Peyer's patch (tissue), 4 donors: Measurements from ENCODE around the gene WDCP. TPM values are rescaled to one million over a fixed set of nuclear protein-coding genes. Genes with fewer than 3 reads are reported as not detected.

ENCODE experiments used
- DNase-seq, 3 donors: peaks; one replicate each; pipeline ENCODE4 v3.0.0-alpha.2; 2017 to 2019
- H3K27ac ChIP-seq, 4 donors: fragments of 200-600 bp; sonication (generic); one replicate each; pipeline ENCODE4 v1.5.1; 2016 to 2019
- H3K27me3 ChIP-seq, 2 donors: fragments of 200-600 bp; sonication (generic); one replicate each; pipeline ENCODE4 v1.5.1; 2019
- H3K36me3 ChIP-seq, 3 donors: fragments of 200-600 bp; sonication (generic); one replicate each; pipeline ENCODE4 v1.5.1; 2016 to 2019
- H3K4me1 ChIP-seq, 4 donors: fragments of 200-600 bp; sonication (generic); one replicate each; pipeline ENCODE4 v1.5.1; 2016 to 2019
- H3K4me3 ChIP-seq, 4 donors: fragments of 200-600 bp; sonication (generic); 1 replicate in 3 of 4; 2 replicates in 1 of 4; pipeline ENCODE4 v1.5.1; 2016 to 2019; ENCODE audit warnings: mild to moderate bottlenecking in 1 of 4
- H3K9me3 ChIP-seq, 4 donors: fragments of 200-600 bp; sonication (generic); one replicate each; pipeline ENCODE4 v1.5.1; 2016 to 2019; ENCODE audit warnings: mild to moderate bottlenecking in 1 of 4
- POLR2A ChIP-seq, 2 donors: fragments of 450-650 bp; IDR thresholded peaks; one replicate each; pipeline ENCODE4 v1.5.1; 2017; ENCODE audit warnings: antibody characterized with exemption in 2 of 2, mild to moderate bottlenecking in 2 of 2, moderate library complexity in 2 of 2
- total RNA-seq, 4 donors: library from RNA; depleted of rRNA; stranded (reverse); fragments of >200 nt; gene quantifications; one replicate each; pipeline ENCODE4 v1.1.0, GENCODE V29; 2016
- TF ChIP-seq, protein P1 (sequence below), 6 experiments: fragments of 450-650 bp in 4 of 6; fragments of 200-600 bp in 2 of 6; sonication (generic) in 1 of 6; IDR thresholded peaks; one replicate each; pipeline ENCODE4 v1.5.1; 2017 to 2019; ENCODE audit warnings: antibody characterized with exemption in 6 of 6, mild to moderate bottlenecking in 3 of 6, moderate library complexity in 1 of 6

WDCP gene
- total RNA-seq, 4 donors from 2014 or later = 3.3 to 5.8 (median 3.7) TPM

DNA sequence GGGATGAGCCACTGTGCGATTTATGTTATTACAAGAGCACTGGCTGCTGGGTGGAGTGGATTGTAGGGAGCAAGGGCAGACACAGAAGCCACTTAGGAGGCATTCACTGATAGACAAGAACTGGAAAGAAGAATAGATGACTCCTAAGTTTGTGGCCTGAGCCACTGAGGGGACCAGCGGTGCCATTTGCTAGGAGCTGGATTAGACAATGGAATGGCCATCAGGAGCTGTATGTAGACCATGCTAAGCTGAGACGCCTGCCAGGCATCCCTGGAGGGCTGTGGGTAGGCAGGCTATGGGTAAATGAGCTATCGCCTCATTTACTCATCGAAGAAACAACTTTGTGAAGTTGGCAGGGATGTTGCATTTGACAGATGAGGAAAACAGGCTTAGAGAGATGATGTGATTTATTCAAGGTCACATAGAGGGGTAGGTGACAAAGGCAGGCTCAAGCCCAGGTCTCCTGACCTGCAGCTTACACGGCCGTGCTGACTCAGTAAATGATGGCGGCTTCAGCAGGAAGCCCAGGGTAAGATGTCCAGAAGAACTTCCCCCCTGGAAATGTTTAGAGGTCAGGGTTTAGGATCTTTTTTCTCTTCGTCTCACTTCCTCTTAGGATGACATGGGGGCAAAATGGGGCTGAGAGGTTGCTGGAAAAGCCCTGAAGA is 34.5 kb downstream of the WDCP start:
- H3K27ac ChIP-seq = no peak overlapping the region
- no peak overlapping the region for H3K4me3 ChIP-seq
- H3K9me3 ChIP-seq = no peaks in the 10 kb centered on the region
- H3K4me1 ChIP-seq = peaks cover 0 to 11% (median 6%) of the 10 kb centered on the region in 4 donors
- peaks cover 0 to 16% of the 10 kb centered on the region in 2 donors for H3K27me3 ChIP-seq
- H3K36me3 ChIP-seq = no peaks in the 10 kb centered on the region
- no peak for DNase-seq
- TF ChIP-seq, protein P1, sequence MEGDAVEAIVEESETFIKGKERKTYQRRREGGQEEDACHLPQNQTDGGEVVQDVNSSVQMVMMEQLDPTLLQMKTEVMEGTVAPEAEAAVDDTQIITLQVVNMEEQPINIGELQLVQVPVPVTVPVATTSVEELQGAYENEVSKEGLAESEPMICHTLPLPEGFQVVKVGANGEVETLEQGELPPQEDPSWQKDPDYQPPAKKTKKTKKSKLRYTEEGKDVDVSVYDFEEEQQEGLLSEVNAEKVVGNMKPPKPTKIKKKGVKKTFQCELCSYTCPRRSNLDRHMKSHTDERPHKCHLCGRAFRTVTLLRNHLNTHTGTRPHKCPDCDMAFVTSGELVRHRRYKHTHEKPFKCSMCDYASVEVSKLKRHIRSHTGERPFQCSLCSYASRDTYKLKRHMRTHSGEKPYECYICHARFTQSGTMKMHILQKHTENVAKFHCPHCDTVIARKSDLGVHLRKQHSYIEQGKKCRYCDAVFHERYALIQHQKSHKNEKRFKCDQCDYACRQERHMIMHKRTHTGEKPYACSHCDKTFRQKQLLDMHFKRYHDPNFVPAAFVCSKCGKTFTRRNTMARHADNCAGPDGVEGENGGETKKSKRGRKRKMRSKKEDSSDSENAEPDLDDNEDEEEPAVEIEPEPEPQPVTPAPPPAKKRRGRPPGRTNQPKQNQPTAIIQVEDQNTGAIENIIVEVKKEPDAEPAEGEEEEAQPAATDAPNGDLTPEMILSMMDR (IDR thresholded peaks at IDR 0.05) = no peak
- no peak for TF ChIP-seq POLR2A (IDR thresholded peaks at IDR 0.05)

DNA sequence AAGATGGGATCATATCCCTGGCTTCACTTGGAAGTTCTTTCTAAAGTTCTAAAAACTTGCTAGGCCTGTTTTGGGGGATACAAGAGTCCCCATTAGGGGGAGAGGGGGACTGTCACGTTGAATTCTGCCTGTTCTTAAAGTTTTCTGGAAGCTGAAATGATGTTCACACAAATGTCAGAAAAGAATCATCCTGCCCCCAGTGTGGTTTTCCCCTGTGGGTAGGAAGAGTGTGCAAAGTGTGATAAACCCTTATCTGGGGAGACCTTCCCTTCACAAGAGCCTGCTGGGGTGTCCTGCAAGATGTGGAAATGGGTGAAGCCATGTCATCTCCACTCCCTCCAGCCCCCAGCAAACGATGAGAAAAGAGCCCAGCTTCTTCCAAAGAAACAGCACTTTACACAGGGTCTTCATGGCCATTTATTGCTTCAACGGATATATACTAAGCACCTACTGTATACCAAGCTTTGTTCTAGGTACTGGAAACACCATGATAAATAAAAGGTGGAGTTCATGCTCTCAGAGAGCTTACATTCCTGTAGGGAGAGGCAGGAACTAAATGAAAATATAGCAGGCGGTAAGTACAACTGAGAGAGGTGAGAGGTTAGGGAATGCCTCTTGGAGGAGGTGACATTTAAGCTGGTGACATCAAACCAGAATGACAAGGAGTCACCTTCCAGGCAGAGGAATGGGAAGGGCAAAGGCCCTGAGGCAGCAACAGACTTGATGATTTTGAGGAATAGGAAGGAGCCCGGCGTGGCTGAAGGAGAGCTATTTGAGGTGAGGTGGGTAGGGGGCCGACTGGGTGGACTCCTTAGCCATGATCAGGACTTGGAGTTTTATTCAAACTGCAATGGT is 35.7 kb downstream of the WDCP start:
- Histone ChIP-seq H3K4me3 (no peak overlapping the region), H3K27me3 (peaks cover 0 to 16% of the 10 kb centered on the region in 2 donors), H3K27ac (no peak overlapping the region), H3K4me1 (peaks cover 0 to 11% (median 6%) of the 10 kb centered on the region in 4 donors), H3K36me3 (no peaks in the 10 kb centered on the region), H3K9me3 (no peaks in the 10 kb centered on the region)
- TF ChIP-seq, protein P1 (IDR thresholded peaks at IDR 0.05) = no peak
- TF ChIP-seq POLR2A (IDR thresholded peaks at IDR 0.05) = no peak
- DNase-seq = no peak

DNA sequence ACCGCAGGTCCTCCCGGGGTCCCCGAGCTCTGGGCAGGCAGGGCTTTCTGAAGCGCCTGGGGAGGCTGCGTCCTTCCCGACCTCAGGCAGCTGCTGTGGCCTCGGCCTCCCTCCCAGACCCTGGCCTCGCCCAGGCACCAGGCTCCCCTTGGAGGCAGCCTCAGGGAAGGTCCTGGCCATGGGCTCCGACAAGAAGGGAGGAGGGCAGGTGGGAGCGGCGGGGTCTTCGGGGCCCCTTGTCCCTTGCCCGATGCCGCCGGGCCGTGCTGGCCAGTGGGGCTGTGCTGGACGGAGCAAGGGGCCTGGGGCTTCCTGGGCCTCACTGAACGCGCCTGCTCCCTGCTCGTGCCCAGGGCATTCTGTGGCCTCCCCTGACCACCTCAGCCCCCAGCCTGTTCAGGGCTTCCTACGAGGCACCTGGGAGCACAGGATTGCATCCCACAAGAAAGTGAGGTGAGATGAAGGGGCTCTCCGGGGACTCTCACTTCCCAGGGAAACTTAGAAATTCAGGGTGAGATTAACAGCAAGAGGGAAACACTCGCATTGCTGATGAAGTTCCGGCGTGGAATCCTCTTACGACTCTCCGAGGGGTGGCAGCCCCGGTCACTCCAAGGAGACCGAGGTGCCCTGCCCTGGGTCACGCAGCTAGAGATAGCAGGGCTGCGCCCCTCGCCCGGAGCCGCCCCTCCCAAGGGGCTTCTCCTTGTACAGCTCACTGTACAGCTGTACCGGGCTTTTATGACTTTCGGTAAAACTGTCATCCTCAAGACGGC is 36.5 kb downstream of the WDCP start:
- no peak overlapping the region for H3K27ac ChIP-seq
- TF ChIP-seq, protein P1 (IDR thresholded peaks at IDR 0.05) = no peak
- TF ChIP-seq POLR2A (IDR thresholded peaks at IDR 0.05) = no peak
- H3K4me3 ChIP-seq = peak overlapping the region in 3 of 4 donors; percentile 22 to 59 (median 49)
- peaks cover 0 to 16% of the 10 kb centered on the region in 2 donors for H3K27me3 ChIP-seq
- DNase-seq = no peak
- no peaks in the 10 kb centered on the region for H3K9me3 ChIP-seq
- peaks cover 0 to 11% (median 6%) of the 10 kb centered on the region in 4 donors for H3K4me1 ChIP-seq
- H3K36me3 ChIP-seq = no peaks in the 10 kb centered on the region

DNA sequence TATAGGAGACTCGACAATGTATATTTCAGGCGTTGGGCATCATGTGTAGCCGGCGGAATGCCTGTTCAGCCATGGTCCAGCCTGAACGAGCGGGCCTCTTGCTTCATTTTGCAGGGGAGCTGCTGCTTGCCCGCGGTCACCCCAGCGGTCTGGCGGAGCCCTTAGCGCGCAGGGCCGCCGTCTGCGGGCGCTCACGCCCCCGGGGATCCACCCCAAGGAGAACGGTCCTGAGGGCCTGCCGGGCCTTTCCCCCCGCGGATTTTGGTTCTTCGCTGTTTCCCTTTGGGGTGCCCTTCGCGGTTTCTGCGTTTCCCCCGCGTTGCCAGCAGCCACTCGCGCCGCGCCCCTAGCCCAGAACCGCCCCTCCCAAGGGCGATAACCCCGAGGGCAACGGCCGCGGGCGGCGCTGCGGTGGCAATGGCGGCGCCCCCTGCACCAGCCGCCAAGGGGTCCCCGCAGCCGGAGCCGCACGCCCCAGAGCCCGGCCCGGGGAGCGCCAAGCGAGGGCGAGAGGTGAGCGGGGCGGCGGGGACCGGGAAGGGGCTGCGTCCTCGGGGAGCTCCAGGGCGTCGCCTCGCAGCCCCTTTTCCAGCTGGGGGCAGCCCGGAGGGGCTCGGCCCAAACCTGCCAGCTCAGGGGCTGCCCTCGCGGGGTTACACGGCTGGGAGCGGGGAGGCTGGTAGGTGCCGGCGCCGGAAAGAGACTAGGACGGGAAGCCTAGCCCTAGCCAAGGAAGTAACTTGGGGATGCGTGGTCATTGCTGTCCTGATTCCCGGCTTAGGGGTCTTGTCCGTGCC is 37.3 kb downstream of the WDCP start, which contains the start of gene MFSD2B:
MFSD2B (plus strand) TSS at position 406 of the 797 bp plus-strand sequence; CDS start at position 418, 12 bp downstream.
- H3K27ac ChIP-seq = no peak within 1 kb of the TSS
- no peaks in the 10 kb centered on the region for H3K36me3 ChIP-seq
- H3K9me3 ChIP-seq = no peaks in the 10 kb centered on the region
- H3K27me3 ChIP-seq = peaks cover 0 to 16% of the 10 kb centered on the region in 2 donors
- peak within 1 kb of the TSS in 3 of 4 donors; percentile 22 to 59 (median 49) for H3K4me3 ChIP-seq
- peak in 1 of 3 donors; percentile 50 for DNase-seq
- TF ChIP-seq, protein P1 (IDR thresholded peaks at IDR 0.05) = no peak
- no peak for TF ChIP-seq POLR2A (IDR thresholded peaks at IDR 0.05)
- H3K4me1 ChIP-seq = peaks cover 0 to 11% (median 6%) of the 10 kb centered on the region in 4 donors

DNA sequence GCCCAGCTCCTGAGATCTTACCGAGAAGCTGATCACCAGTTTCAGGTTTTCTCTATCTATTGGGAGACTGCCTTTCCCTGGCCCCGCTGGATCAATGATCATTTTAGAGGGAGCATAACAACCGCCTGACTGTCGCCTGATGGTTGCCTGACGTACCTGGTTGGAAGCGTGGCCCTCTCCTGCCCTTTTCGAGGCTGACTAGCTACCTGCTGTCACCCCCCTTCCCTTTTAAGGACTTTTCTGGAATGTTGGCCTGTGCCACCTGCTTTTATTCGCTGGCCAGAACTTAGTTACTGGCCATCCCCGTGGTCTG is 37.9 kb downstream of the WDCP start:
- Histone ChIP-seq H3K27me3 (peaks cover 0 to 16% of the 10 kb centered on the region in 2 donors), H3K36me3 (no peaks in the 10 kb centered on the region), H3K4me3 (peak overlapping the region in 1 of 4 donors; percentile 49), H3K27ac (no peak overlapping the region), H3K9me3 (no peaks in the 10 kb centered on the region), H3K4me1 (peaks cover 0 to 11% (median 6%) of the 10 kb centered on the region in 4 donors)
- no peak for DNase-seq
- no peak for TF ChIP-seq POLR2A (IDR thresholded peaks at IDR 0.05)
- TF ChIP-seq, protein P1 (IDR thresholded peaks at IDR 0.05) = no peak
